ENCODE results near the gene KL.

KL gene

GRCh38 chr13:33034882-33035520 lies 18.8 kb downstream of the KL start:
- no peak overlapping the region for H3K4me3 ChIP-seq (ENCODE audit: low read length)
- TF ChIP-seq ZNF274 (IDR thresholded peaks at IDR 0.05; ENCODE audit: low read depth, low read length) = no peak

DNA sequence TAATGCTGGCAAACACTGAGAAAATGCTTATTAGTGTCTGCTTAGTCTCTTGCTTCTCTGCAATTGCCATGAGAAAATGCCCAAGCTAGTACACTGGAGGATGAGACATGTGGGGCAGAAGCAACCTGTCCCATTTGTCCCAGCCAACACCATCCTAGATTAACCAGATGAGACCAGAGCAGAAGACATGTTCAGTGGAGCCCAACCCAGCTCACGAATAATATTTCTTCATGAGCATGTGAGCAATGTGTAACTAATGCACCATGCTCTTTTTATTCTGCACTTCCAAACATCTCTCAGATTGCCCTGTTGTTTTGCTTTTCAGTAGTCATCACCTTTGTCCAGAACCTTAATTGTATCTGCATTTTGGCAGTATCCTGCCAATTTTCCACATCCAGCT lies 21.4 kb downstream of the KL start:
- TF ChIP-seq ZNF274 (IDR thresholded peaks at IDR 0.05; ENCODE audit: low read depth, low read length) = no peak
- no peak overlapping the region for H3K4me3 ChIP-seq (ENCODE audit: low read length)

GRCh38 chr13:33040090-33040489 lies 23.9 kb downstream of the KL start:
- TF ChIP-seq ZNF274 (IDR thresholded peaks at IDR 0.05; ENCODE audit: low read depth, low read length) = no peak
- no peak overlapping the region for H3K4me3 ChIP-seq (ENCODE audit: low read length)

- no peak for TF ChIP-seq ZNF274 (IDR thresholded peaks at IDR 0.05; ENCODE audit: low read depth, low read length)
These were observed 29.8 kb downstream of the KL start for GRCh38 chr13:33045851-33046592.

DNA sequence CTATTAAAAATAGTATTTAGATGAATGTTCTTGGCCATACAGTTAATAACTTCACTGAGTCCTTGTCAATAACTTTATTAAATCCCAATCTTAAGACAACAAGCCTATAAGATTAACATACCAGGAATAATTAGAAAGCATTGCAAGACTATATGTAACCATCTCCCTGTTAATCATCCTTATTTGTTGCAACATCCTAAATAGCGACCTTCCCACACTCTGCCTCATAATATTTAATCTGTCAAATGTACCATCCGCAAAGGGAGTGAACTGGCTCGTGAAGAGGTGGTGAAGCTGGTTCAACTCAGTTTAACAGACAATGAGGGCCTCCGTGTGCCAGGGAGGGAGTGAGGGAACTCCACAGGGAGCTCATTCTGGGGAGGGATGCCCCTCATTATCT lies 33.9 kb downstream of the KL start:
- no peak for TF ChIP-seq ZNF274 (IDR thresholded peaks at IDR 0.05; ENCODE audit: low read depth, low read length)
- H3K4me3 ChIP-seq (ENCODE audit: low read length) = no peak overlapping the region

More at GRCh38 chr13:33045851-33046592, 29.8 kb downstream of the KL start:
- H3K4me3 ChIP-seq (ENCODE audit: low read length) = no peak overlapping the region

DNA sequence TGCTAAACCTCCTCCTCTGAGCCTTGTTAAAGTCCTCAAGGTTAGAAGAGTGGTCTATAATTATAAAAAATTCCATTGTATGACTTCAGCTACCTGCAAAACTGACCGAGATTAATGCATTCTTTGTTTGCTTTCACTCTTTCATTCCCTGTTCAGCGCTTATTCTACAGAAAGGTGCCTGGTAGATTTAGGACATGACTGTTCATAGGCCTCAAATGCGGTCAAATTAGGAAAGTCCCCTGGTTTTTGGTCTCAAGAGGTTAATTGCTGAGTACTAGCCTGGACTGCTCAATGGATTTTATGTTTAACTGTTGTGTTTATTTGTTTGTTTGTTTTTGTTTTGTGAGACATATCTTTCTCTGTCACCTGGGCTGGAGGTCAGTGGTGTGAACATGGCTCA lies 35.4 kb downstream of the KL start:
- no peak for TF ChIP-seq ZNF274 (IDR thresholded peaks at IDR 0.05; ENCODE audit: low read depth, low read length)
- no peak overlapping the region for H3K4me3 ChIP-seq (ENCODE audit: low read length)

DNA sequence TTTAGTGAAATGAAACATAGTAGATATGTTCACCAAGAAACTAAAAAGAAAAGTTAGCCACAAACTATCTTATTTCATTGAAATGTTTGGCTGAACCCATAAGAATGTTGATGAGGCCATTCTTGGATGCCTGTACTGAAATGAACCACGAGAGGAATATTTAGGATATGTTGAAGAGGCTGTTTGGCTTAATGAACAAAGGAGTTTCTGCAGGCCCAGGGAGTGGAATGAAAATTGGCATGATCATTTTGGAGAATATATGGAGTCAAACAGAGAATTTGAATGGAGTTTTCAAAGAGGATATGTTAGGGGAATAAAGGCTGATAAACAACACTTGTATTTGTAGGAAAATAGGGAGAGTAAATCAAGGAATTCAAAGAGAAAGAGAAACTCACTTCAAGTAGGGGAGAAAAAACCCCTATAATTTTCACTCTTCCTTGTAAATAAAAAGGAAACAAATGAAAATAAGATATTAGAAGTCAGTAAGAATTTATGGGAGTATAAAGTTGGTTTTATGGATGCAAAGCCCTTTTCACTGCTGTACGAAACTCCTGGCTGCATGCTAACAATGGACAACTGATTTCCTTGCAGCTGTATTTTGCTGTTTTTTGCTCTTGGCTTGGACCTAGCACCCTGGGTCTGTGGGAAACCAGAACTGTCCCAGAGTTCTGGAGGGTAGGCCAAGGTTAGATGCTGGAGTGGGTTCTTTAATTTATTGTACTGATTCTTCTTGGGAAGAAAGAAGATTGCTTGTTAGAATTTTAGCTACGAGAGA lies 36.5 kb downstream of the KL start:
- TF ChIP-seq ZNF274 (IDR thresholded peaks at IDR 0.05; ENCODE audit: low read depth, low read length) = no peak

DNA sequence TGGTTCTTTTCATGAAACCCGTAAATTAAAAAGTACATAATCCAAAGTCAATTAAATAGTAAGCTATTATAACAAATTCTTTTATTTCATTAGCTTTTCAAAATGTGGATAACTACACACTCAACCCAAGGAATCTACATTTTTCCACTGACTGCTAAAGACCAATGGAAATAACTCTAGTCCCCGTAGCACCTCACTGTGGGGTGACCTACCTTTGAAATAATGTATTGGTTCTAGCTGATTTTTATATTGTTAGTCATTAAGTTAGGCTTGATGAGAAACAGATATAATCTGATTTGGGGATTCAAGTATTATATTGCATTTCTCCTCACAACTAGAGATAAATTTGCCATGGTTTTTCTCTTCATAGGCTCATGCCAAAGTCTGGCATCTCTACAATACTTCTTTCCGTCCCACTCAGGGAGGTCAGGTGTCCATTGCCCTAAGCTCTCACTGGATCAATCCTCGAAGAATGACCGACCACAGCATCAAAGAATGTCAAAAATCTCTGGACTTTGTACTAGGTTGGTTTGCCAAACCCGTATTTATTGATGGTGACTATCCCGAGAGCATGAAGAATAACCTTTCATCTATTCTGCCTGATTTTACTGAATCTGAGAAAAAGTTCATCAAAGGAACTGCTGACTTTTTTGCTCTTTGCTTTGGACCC lies 37.3 kb downstream of the KL start:
- H3K4me3 ChIP-seq (ENCODE audit: low read length) = no peak overlapping the region
- no peak for TF ChIP-seq ZNF274 (IDR thresholded peaks at IDR 0.05; ENCODE audit: low read depth, low read length)

More for the DNA sequence above, 36.5 kb downstream of the KL start:
- H3K4me3 ChIP-seq (ENCODE audit: low read length) = no peak overlapping the region

GRCh38 chr13:33057019-33057780 lies 41.0 kb downstream of the KL start:
- H3K4me3 ChIP-seq (ENCODE audit: low read length) = no peak overlapping the region
- no peak for TF ChIP-seq ZNF274 (IDR thresholded peaks at IDR 0.05; ENCODE audit: low read depth, low read length)

GRCh38 chr13:33058776-33059327 lies 42.6 kb downstream of the KL start:
- TF ChIP-seq ZNF274 (IDR thresholded peaks at IDR 0.05; ENCODE audit: low read depth, low read length) = no peak
- no peak overlapping the region for H3K4me3 ChIP-seq (ENCODE audit: low read length)

- no peak overlapping the region for H3K4me3 ChIP-seq (ENCODE audit: low read length)
- TF ChIP-seq ZNF274 (IDR thresholded peaks at IDR 0.05; ENCODE audit: low read depth, low read length) = no peak
These were observed 44.6 kb downstream of the KL start for GRCh38 chr13:33060815-33061214.

DNA sequence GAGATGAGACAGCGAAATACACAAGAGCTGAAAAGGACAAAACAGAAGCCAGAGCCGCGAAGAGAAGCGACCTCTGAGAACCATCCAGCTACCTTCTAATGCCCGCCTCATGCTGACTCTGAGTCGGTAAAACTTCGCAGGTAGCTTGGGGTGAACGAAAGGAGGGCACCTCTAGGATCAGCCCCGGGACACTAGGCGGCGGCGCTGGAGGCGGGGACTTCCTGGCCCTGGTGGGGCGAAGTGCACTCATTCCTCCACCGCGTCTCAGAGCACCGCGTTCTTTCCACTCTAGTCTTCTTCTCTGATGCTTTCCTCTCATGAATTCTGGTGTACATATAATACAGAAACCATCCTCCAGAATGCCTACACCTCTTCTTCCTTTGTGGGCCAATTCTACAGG lies 50.1 kb downstream of the KL start:
- no peak for TF ChIP-seq ZNF274 (IDR thresholded peaks at IDR 0.05; ENCODE audit: low read depth, low read length)

DNA sequence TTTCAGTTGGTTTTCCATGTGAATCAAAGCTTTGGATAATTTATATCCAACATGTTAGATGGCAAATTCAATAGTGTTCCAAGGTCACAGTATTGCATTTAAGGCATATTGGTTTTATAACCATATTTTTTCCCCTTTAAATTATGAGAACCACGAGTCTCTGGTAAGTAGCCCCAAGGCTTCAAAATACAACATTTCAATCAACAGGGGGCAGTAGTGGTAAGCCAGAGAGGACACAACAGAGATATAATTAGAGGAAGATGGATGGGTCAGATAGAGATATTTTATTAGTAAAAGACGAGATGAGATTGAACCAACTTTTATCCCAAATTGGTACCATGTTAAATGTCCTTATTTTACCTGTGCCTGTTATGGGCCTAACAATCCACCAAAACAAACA lies 53.1 kb downstream of the KL start:
- no peak overlapping the region for H3K4me3 ChIP-seq (ENCODE audit: low read length)
- TF ChIP-seq ZNF274 (IDR thresholded peaks at IDR 0.05; ENCODE audit: low read depth, low read length) = no peak

More for the DNA sequence above, 50.1 kb downstream of the KL start:
- no peak overlapping the region for H3K4me3 ChIP-seq (ENCODE audit: low read length)

All from GM08714 (cell line).